OCI-LY7 (cell line): Measurements from ENCODE around the gene TMPRSS6. TPM values are rescaled to one million over a fixed set of nuclear protein-coding genes. Genes with fewer than 3 reads are reported as not detected.

ENCODE experiments used
- BruUV-seq: library from RNA; stranded (reverse); fragments of 400-500 nt; replicated peaks from 2 replicates; lab custom pipeline; 2021; lab: Mats Ljungman, UMichigan
- CTCF ChIA-PET: fragments of 300-600 bp; sonication (Branson Sonifier 250); formaldehyde crosslinking; loops from one replicate; lab custom pipeline; 2022; ENCODE audit warnings: antibody characterized with exemption; ENCODE audit not compliant: unreplicated experiment; lab: Charles Lee
- POLR2A ChIA-PET: fragments of 300-600 bp; sonication (Branson Sonifier 250); formaldehyde crosslinking; loops from one replicate; lab custom pipeline; 2022; ENCODE audit warnings: antibody characterized with exemption; lab: Charles Lee
- DNase-seq: peaks from one replicate; pipeline ENCODE4 v3.0.0-alpha.2; 2015; ENCODE audit warnings: low spot score
- H2AFZ ChIP-seq: fragments of 200-600 bp; sonication (generic), shearing (Covaris generic); 2 replicates; pipeline ENCODE4 v1.6.1; 2014; ENCODE audit warnings: mild to moderate bottlenecking, antibody characterized with exemption, low read length, moderate library complexity
- H3K27ac ChIP-seq: fragments of 200-600 bp; sonication (generic); 2 replicates; pipeline ENCODE4 v1.5.1; 2014; ENCODE audit warnings: mixed run types, low read depth, mild to moderate bottlenecking, moderate library complexity, low read length, inconsistent platforms; ENCODE audit not compliant: poor library complexity, severe bottlenecking
- H3K36me3 ChIP-seq: fragments of 200-600 bp; sonication (generic); 2 replicates; pipeline ENCODE4 v1.6.1; 2014; ENCODE audit warnings: mild to moderate bottlenecking, antibody characterized with exemption, low read length, moderate library complexity, mixed read lengths; ENCODE audit not compliant: insufficient read depth
- H3K4me1 ChIP-seq: fragments of 200-600 bp; sonication (generic); 2 replicates; pipeline ENCODE4 v1.5.1; 2014; ENCODE audit warnings: mild to moderate bottlenecking, low read length; ENCODE audit not compliant: insufficient read depth, poor library complexity, severe bottlenecking
- H3K4me2 ChIP-seq: fragments of 200-600 bp; sonication (generic); 2 replicates; pipeline ENCODE4 v1.6.1; 2014; ENCODE audit warnings: mild to moderate bottlenecking, low read length
- H3K4me3 ChIP-seq: fragments of 200-600 bp; sonication (generic); 2 replicates; pipeline ENCODE4 v1.5.1; 2014; ENCODE audit warnings: mild to moderate bottlenecking, low read depth, low read length; ENCODE audit not compliant: poor library complexity, severe bottlenecking
- H3K79me2 ChIP-seq: fragments of 200-600 bp; sonication (generic); 2 replicates; pipeline ENCODE4 v1.6.1; 2016; ENCODE audit warnings: low read depth, mild to moderate bottlenecking, low read length, moderate library complexity, mixed read lengths; ENCODE audit not compliant: insufficient read depth
- H3K9me2 ChIP-seq: fragments of 200-600 bp; sonication (generic); 2 replicates; pipeline ENCODE4 v1.6.1; 2016; ENCODE audit warnings: mild to moderate bottlenecking, low read length, mixed read lengths; ENCODE audit not compliant: insufficient read depth
- H3K9me3 ChIP-seq: fragments of 200-600 bp; sonication (generic); 2 replicates; pipeline ENCODE4 v1.6.1; 2014; ENCODE audit warnings: mild to moderate bottlenecking, mixed run types, low read length, mixed read lengths
- H4K20me1 ChIP-seq: fragments of 200-600 bp; sonication (generic); 2 replicates; pipeline ENCODE4 v1.6.1; 2014; ENCODE audit warnings: mild to moderate bottlenecking, antibody characterized with exemption, low read length, moderate library complexity, mixed read lengths; ENCODE audit not compliant: insufficient read depth
- EZH2phosphoT487 ChIP-seq: fragments of 200-600 bp; sonication (generic); IDR thresholded peaks from 2 replicates; pipeline ENCODE4 v1.6.1; 2018; ENCODE audit warnings: low read depth, borderline replicate concordance, mild to moderate bottlenecking, mixed run types, antibody characterized with exemption, low read length, moderate library complexity, mixed read lengths
- intact Hi-C: fragments of 100-400 bp; cut with micrococcal nuclease; formaldehyde crosslinking; loops from one replicate; pipeline ENCODE4 v1.10.0; 2022; ENCODE audit not compliant: unreplicated experiment
- total RNA-seq, 2 experiments: library from RNA; depleted of rRNA in 1 of 2; stranded (reverse); fragments of >200 nt in 1 of 2; shearing (Covaris generic) in 1 of 2; gene quantifications; 2 replicates each; pipeline ENCODE4 v1.2.3, GENCODE V29; 2014 to 2022
- TF ChIP-seq, protein P1 (sequence below): fragments of 200-600 bp; sonication (generic); conservative IDR thresholded peaks from 2 replicates; pipeline ENCODE4 v1.5.1; 2014; ENCODE audit warnings: mild to moderate bottlenecking, antibody characterized with exemption, low read length, moderate library complexity, mixed read lengths

TMPRSS6 gene
- total RNA-seq, 2 experiments from 2014 or later: not detected

DNA sequence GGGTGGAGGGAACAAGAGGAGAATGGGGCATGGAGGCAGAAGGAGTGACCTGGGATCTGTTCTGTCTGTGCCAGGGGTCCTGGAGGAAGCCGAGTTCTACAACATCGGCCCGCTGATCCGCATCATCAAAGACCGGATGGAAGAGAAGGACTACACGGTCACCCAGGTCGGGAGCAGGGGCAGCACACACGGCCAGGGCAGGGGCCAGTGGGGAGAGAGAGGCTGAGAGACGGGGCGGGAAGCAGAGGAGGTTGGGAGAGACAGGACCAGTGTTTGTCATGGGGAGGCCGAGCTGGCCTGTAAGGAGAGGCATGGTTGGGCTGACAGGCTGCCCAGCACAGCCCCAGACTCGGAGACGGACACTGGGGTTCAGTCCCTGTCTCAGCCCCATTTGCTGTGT is 53.3 kb downstream of the TMPRSS6 start:
- Histone ChIP-seq H3K4me3 (no peak overlapping the region), H3K4me2 (no peak overlapping the region), H3K79me2 (no peaks in the 10 kb centered on the region), H3K9me2 (no peaks in the 10 kb centered on the region), H2AFZ (no peak overlapping the region), H4K20me1 (no peaks in the 10 kb centered on the region), H3K27ac (no peak overlapping the region), H3K4me1 (peaks cover 13% of the 10 kb centered on the region), H3K9me3 (no peaks in the 10 kb centered on the region), H3K36me3 (no peaks in the 10 kb centered on the region)
- DNase-seq: no peak
- intact Hi-C loops: no loop called here
- BruUV-seq: no TSS peak
- ChIA-PET CTCF (no interaction called here), POLR2A (interaction anchor here (0.7 kb wide), 1 partner anchor 13 kb away, joined by 4 read pairs; no protein-coding TSS in a partner anchor)
- no peak for TF ChIP-seq EZH2phosphoT487
- TF ChIP-seq, protein P1, sequence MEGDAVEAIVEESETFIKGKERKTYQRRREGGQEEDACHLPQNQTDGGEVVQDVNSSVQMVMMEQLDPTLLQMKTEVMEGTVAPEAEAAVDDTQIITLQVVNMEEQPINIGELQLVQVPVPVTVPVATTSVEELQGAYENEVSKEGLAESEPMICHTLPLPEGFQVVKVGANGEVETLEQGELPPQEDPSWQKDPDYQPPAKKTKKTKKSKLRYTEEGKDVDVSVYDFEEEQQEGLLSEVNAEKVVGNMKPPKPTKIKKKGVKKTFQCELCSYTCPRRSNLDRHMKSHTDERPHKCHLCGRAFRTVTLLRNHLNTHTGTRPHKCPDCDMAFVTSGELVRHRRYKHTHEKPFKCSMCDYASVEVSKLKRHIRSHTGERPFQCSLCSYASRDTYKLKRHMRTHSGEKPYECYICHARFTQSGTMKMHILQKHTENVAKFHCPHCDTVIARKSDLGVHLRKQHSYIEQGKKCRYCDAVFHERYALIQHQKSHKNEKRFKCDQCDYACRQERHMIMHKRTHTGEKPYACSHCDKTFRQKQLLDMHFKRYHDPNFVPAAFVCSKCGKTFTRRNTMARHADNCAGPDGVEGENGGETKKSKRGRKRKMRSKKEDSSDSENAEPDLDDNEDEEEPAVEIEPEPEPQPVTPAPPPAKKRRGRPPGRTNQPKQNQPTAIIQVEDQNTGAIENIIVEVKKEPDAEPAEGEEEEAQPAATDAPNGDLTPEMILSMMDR: no peak

DNA sequence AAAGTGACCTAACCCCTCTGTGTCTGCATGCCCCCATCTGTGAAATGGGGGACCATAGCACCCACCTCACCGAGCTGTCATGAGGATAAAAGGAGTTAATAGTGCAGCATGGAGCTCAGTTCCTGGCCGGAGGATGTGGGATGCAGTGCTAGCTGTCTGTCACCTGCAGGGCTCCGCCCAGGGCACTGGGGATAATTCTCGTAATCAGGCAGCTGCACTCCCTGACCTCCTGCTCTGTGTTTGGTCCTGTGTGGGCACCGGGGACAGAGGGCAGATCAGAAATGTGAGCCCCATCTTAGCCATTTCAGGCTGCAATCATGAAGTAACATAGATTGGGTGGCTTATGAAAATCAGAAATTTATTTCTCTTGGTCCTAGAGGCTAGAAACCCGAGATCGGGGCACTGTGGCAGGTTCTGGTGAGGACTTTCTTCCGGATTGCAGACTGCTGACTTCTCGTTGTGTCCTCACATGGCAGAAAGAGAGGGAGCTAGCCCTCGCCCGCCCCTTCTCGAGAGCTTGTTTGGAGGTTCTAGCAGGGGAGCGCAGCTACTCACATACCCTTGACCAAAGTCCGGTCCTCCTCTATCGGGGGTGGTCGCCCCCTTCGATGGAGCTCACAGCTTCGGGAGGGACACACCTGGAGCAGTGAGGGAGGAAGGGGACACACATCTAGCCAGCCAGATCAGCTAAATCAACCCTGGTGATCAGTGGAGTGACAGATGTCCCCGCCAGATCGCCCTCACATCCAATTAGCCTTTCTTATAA is 54.7 kb downstream of the TMPRSS6 start:
- H3K9me2 ChIP-seq: no peaks in the 10 kb centered on the region
- no peaks in the 10 kb centered on the region for H4K20me1 ChIP-seq
- no peaks in the 10 kb centered on the region for H3K79me2 ChIP-seq
- ChIA-PET POLR2A (no interaction called here), CTCF (no interaction called here)
- H3K27ac ChIP-seq: no peak overlapping the region
- intact Hi-C loops: no loop called here
- H3K4me2 ChIP-seq: no peak overlapping the region
- no peak overlapping the region for H3K4me3 ChIP-seq
- TF ChIP-seq, protein P1: no peak
- TF ChIP-seq EZH2phosphoT487: no peak
- H2AFZ ChIP-seq: no peak overlapping the region
- no peaks in the 10 kb centered on the region for H3K36me3 ChIP-seq
- peaks cover 13% of the 10 kb centered on the region for H3K4me1 ChIP-seq
- no TSS peak for BruUV-seq
- H3K9me3 ChIP-seq: no peaks in the 10 kb centered on the region
- no peak for DNase-seq

DNA sequence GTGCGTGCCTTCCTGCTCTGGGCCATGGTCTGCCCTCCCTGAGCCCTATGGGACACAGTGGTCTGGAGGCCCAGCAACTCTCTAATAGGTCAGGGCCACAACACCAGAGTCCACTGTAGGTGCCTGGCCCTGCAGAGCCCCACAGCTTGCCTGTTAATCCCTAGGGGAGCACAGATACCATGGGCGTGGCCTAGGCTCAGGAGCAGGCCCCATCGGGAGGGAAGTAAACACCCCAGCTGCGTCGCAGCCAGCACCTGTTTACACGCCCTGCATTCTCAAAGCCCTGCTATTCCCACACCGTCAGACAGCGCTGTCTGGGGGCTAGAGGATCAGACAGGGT is 55.5 kb downstream of the TMPRSS6 start:
- Histone ChIP-seq H2AFZ (no peak overlapping the region), H4K20me1 (no peaks in the 10 kb centered on the region), H3K9me3 (no peaks in the 10 kb centered on the region), H3K4me3 (no peak overlapping the region), H3K79me2 (no peaks in the 10 kb centered on the region), H3K4me1 (peaks cover 13% of the 10 kb centered on the region), H3K9me2 (no peaks in the 10 kb centered on the region), H3K4me2 (no peak overlapping the region), H3K36me3 (no peaks in the 10 kb centered on the region), H3K27ac (no peak overlapping the region)
- peak; percentile 37 for DNase-seq
- intact Hi-C loops: no loop called here
- BruUV-seq: no TSS peak
- ChIA-PET CTCF (no interaction called here), POLR2A (no interaction called here)
- no peak for TF ChIP-seq EZH2phosphoT487
- TF ChIP-seq, protein P1: no peak
